Measurements from ENCODE around the gene ELOVL2. TPM values are rescaled to one million over a fixed set of nuclear protein-coding genes. Genes with fewer than 3 reads are reported as not detected.

ELOVL2 gene
- total and polyA plus RNA-seq, 7 donors, result 0.16 to 0.83 (median 0.41) TPM; not detected in 2

DNA sequence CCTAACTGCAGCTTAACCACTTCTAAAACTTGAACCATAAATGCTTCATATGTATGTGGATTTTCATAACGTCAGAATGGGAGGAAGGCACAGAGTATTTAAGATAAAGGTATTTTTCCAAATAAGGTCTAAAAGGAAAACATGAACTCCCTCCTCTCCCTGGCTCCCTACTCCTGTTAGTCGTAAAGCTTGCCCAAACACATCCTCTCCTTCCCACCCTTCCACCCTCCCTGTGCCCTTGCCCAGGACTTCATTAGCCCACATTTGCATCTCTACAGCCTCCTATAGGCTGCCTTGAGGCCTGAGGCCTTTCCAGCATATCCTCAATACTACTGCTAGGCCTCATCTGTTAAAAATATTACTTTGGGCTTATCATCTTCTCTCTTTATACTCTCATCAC lies 32.4 kb upstream of the ELOVL2 start:
- H3K27ac ChIP-seq, result no peak overlapping the region
- no peak for DNase-seq
- TF ChIP-seq CTCF (IDR thresholded peaks at IDR 0.05) (no peak), POLR2AphosphoS5 (IDR thresholded peaks at IDR 0.05) (no peak), EP300 (IDR thresholded peaks at IDR 0.05) (no peak), POLR2A (IDR thresholded peaks at IDR 0.05) (no peak)
- no peak overlapping the region for H3K4me3 ChIP-seq
- H3K36me3 ChIP-seq, result no peaks in the 10 kb centered on the region
- no peaks in the 10 kb centered on the region for H3K9me3 ChIP-seq
- 74 to 80% methylated on average over 2 of the region's 2 CpGs for WGBS, 2 donors
- intact Hi-C loops (cut with DNase I), result no loop called here
- no peaks in the 10 kb centered on the region for H3K4me1 ChIP-seq
- no peaks in the 10 kb centered on the region for H3K27me3 ChIP-seq

DNA sequence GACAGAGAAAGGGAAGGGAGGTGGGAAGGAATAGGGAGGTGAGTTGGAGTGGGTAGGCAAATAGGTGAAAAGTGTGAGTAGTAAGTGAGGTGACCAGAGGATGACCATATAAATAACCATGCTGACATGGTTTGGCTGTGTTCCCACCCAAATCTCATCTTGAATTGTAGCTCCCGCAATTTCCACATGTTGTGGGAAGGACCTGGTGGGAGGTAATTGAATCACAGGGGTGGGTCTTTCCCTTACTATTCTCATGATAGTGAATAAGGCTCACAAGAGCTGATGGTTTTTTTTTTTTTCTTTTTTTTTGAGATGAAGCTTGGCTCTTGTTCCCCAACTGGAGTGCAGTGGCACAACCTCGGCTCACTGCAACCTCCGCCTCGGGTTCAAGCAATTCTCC lies 28.0 kb upstream of the ELOVL2 start:
- TF ChIP-seq CTCF (IDR thresholded peaks at IDR 0.05) (no peak), POLR2A (IDR thresholded peaks at IDR 0.05) (no peak), POLR2AphosphoS5 (IDR thresholded peaks at IDR 0.05) (no peak), EP300 (IDR thresholded peaks at IDR 0.05) (no peak)
- H3K27me3 ChIP-seq, result no peaks in the 10 kb centered on the region
- no peaks in the 10 kb centered on the region for H3K9me3 ChIP-seq
- DNase-seq, result no peak
- H3K27ac ChIP-seq, result no peak overlapping the region
- H3K36me3 ChIP-seq, result no peaks in the 10 kb centered on the region
- intact Hi-C loops (cut with DNase I), result no loop called here
- no peaks in the 10 kb centered on the region for H3K4me1 ChIP-seq
- 83 to 94% methylated on average over 4 of the region's 4 CpGs for WGBS, 2 donors
- H3K4me3 ChIP-seq, result no peak overlapping the region

DNA sequence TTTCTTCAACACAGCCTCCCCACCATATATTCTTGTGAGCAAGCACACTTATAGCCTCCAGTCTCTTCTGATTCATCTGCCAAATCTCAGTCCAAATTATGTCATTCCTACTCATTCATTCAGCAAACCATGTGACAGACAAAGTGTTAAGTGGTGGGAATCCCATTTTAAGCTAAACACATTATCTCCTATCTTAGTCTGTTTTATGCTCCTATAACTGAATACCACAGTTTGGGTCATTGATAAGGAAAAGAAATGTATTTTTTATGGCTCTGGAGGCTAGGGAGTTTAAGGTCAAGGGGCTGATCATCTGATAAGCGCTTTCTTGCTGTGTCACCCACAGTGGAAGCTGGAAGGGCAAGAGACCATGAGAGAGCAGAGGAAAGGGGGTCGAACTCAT lies 25.7 kb upstream of the ELOVL2 start:
- TF ChIP-seq POLR2AphosphoS5 (IDR thresholded peaks at IDR 0.05), result no peak
- TF ChIP-seq EP300 (IDR thresholded peaks at IDR 0.05), result no peak
- no peak for TF ChIP-seq POLR2A (IDR thresholded peaks at IDR 0.05)
- no peak for TF ChIP-seq CTCF (IDR thresholded peaks at IDR 0.05)
- intact Hi-C loops (cut with DNase I), result loop anchor here (10.0 kb wide), 1 partner anchor 115 kb away; no protein-coding TSS in a partner anchor
- 54 to 62% methylated on average over 2 of the region's 2 CpGs for WGBS, 2 donors
- H3K27me3 ChIP-seq, result no peaks in the 10 kb centered on the region
- no peaks in the 10 kb centered on the region for H3K36me3 ChIP-seq
- no peaks in the 10 kb centered on the region for H3K9me3 ChIP-seq
- H3K4me1 ChIP-seq, result no peaks in the 10 kb centered on the region
- H3K27ac ChIP-seq, result no peak overlapping the region
- H3K4me3 ChIP-seq, result no peak overlapping the region
- DNase-seq, result no peak

DNA sequence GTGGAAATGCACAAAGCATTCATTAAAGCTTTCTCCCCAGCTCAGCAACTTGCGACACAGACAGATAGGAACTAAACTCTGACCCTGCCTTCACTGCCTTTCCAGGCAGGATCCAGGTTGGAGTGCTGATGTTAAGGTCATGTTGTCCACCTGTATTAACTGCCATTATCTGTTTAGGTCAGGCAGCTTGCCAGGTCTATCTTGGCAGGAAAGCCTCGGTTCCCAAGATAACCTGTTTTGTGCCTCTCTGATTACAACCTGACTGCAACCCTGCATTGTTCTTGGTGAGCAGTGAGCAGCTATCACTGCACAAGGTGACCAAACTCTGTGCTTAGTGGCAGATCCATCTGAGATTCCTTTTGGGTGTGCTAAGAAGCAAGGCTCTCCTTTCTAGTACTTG lies 23.2 kb upstream of the ELOVL2 start:
- Histone ChIP-seq H3K9me3 (no peaks in the 10 kb centered on the region), H3K27ac (no peak overlapping the region), H3K4me1 (no peaks in the 10 kb centered on the region), H3K27me3 (no peaks in the 10 kb centered on the region), H3K4me3 (no peak overlapping the region), H3K36me3 (no peaks in the 10 kb centered on the region)
- WGBS, 2 donors, result 24 to 65% methylated on average over 2 of the region's 2 CpGs
- TF ChIP-seq EP300 (IDR thresholded peaks at IDR 0.05), result no peak
- no peak for TF ChIP-seq POLR2AphosphoS5 (IDR thresholded peaks at IDR 0.05)
- TF ChIP-seq CTCF (IDR thresholded peaks at IDR 0.05), result no peak
- TF ChIP-seq POLR2A (IDR thresholded peaks at IDR 0.05), result no peak
- DNase-seq, result no peak
- intact Hi-C loops (cut with DNase I), result loop anchor here (10.0 kb wide), 1 partner anchor 113 kb away; no protein-coding TSS in a partner anchor

Measured in sigmoid colon (tissue), 7 donors.